Glutamatergic neuron (in vitro differentiated cells): ENCODE data around the gene CHD9NB. TPM values are rescaled to one million over a fixed set of nuclear protein-coding genes. Genes with fewer than 3 reads are reported as not detected.

Source experiments
- DNase-seq: peaks from one replicate; pipeline ENCODE4 v3.0.0; 2022
- H3K27ac Mint-ChIP-seq: one replicate; pipeline ENCODE4 v1.8.0; 2020; ENCODE audit warnings: mild to moderate bottlenecking, mixed read lengths, inconsistent platforms; ENCODE audit not compliant: unreplicated experiment
- H3K27me3 Mint-ChIP-seq: one replicate; pipeline ENCODE4 v1.8.0; 2020; ENCODE audit warnings: mild to moderate bottlenecking, moderate library complexity, mixed read lengths, inconsistent platforms; ENCODE audit not compliant: unreplicated experiment
- H3K36me3 Mint-ChIP-seq: one replicate; pipeline ENCODE4 v1.8.0; 2020; ENCODE audit warnings: mild to moderate bottlenecking, mixed read lengths, inconsistent platforms; ENCODE audit not compliant: unreplicated experiment
- H3K4me1 Mint-ChIP-seq: one replicate; pipeline ENCODE4 v1.8.0; 2020; ENCODE audit warnings: mild to moderate bottlenecking, low read depth, mixed read lengths, inconsistent platforms; ENCODE audit not compliant: unreplicated experiment
- H3K4me3 Mint-ChIP-seq: one replicate; pipeline ENCODE4 v1.8.0; 2020; ENCODE audit warnings: mild to moderate bottlenecking, mixed read lengths, inconsistent platforms; ENCODE audit not compliant: unreplicated experiment
- H3K9me3 Mint-ChIP-seq: one replicate; pipeline ENCODE4 v1.8.0; 2020; ENCODE audit warnings: mild to moderate bottlenecking, moderate library complexity, mixed read lengths, inconsistent platforms; ENCODE audit not compliant: unreplicated experiment
- CTCF ChIP-seq: fragments of 200-600 bp; sonication (generic); IDR thresholded peaks from one replicate; pipeline ENCODE4 v1.5.0; 2021; ENCODE audit not compliant: partially characterized antibody, unreplicated experiment
- total RNA-seq: library from RNA; stranded (reverse); fragmentation: NEBNext Ultra II Directional; extraction: Animal tissue kit (Norgen Biotek cat#: 25700); gene quantifications from one replicate; pipeline ENCODE4 v1.2.1, GENCODE V29; 2021; ENCODE audit not compliant: unreplicated experiment

The CHD9NB gene
- total RNA-seq, 1 donor from 2014 or later: 1.8 TPM

- H3K27ac Mint-ChIP-seq: peak overlapping the region; percentile 98
- H3K4me3 Mint-ChIP-seq: peak overlapping the region; percentile 90
- peak; percentile 61 for DNase-seq
- TF ChIP-seq CTCF: no peak
- no peaks in the 10 kb centered on the region for H3K36me3 Mint-ChIP-seq
- peaks cover 35% of the 10 kb centered on the region for H3K4me1 Mint-ChIP-seq
- H3K9me3 Mint-ChIP-seq: peaks cover 11% of the 10 kb centered on the region
- peaks cover 4% of the 10 kb centered on the region for H3K27me3 Mint-ChIP-seq
These were observed 46.0 kb upstream of the CHD9NB start for GRCh38 chr16:53098526-53099317.

- no peak for DNase-seq
- H3K36me3 Mint-ChIP-seq: no peaks in the 10 kb centered on the region
- H3K4me1 Mint-ChIP-seq: peaks cover 42% of the 10 kb centered on the region
- no peak for TF ChIP-seq CTCF
- H3K9me3 Mint-ChIP-seq: peaks cover 14% of the 10 kb centered on the region
- H3K27me3 Mint-ChIP-seq: peaks cover 5% of the 10 kb centered on the region
- H3K4me3 Mint-ChIP-seq: peak overlapping the region; percentile 57
- H3K27ac Mint-ChIP-seq: peak overlapping the region; percentile 75
These were observed 44.5 kb upstream of the CHD9NB start for GRCh38 chr16:53097190-53097589.

- DNase-seq: no peak
- Mint-ChIP-seq H3K4me1 (peaks cover 56% of the 10 kb centered on the region), H3K9me3 (peaks cover 15% of the 10 kb centered on the region)
These were observed 41.4 kb upstream of the CHD9NB start for GRCh38 chr16:53094013-53094630.

GRCh38 chr16:53093162-53093744 is 40.6 kb upstream of the CHD9NB start:
- Mint-ChIP-seq H3K4me1 (peaks cover 49% of the 10 kb centered on the region), H3K9me3 (peaks cover 14% of the 10 kb centered on the region), H3K4me3 (no peak overlapping the region), H3K27ac (peak overlapping the region; percentile 83), H3K36me3 (no peaks in the 10 kb centered on the region), H3K27me3 (peaks cover 8% of the 10 kb centered on the region)
- TF ChIP-seq CTCF: no peak
- DNase-seq: no peak

More at GRCh38 chr16:53094013-53094630, 41.4 kb upstream of the CHD9NB start:
- no peak for TF ChIP-seq CTCF
- H3K27me3 Mint-ChIP-seq: peaks cover 7% of the 10 kb centered on the region
- no peak overlapping the region for H3K4me3 Mint-ChIP-seq
- no peaks in the 10 kb centered on the region for H3K36me3 Mint-ChIP-seq
- peak overlapping the region; percentile 83 for H3K27ac Mint-ChIP-seq
